WTC11 (cell line): Measurements from ENCODE around the gene GPR137B.

ENCODE experiments used
- FOXJ3 ChIP-seq: sonication (generic); formaldehyde crosslinking; IDR thresholded peaks from 2 replicates; pipeline ENCODE4 v1.9.0; 2021; ENCODE audit warnings: missing genetic modification reagents, mild to moderate bottlenecking, borderline replicate concordance
- FOXK1 ChIP-seq: sonication (generic); formaldehyde crosslinking; IDR thresholded peaks from 2 replicates; pipeline ENCODE4 v1.8.0; 2022; ENCODE audit warnings: mild to moderate bottlenecking, moderate library complexity, missing genetic modification reagents
- JUN ChIP-seq: sonication (generic); formaldehyde crosslinking; IDR thresholded peaks from 2 replicates; pipeline ENCODE4 v1.8.0; 2023; ENCODE audit warnings: mild to moderate bottlenecking, missing genetic modification reagents
- RELA ChIP-seq: sonication (generic); formaldehyde crosslinking; IDR thresholded peaks from 2 replicates; pipeline ENCODE4 v1.8.1; 2022; ENCODE audit warnings: missing genetic modification reagents, mild to moderate bottlenecking, borderline replicate concordance
- SP1 ChIP-seq: sonication (generic); formaldehyde crosslinking; conservative IDR thresholded peaks from 2 replicates; pipeline ENCODE4 v1.8.1; 2022; ENCODE audit warnings: missing genetic modification reagents
- ZNF263 ChIP-seq: sonication (generic); formaldehyde crosslinking; IDR thresholded peaks from 2 replicates; pipeline ENCODE4 v1.8.1; 2022; ENCODE audit warnings: low read depth, mild to moderate bottlenecking, moderate library complexity, missing genetic modification reagents
- TF ChIP-seq, protein P1 (sequence below): fragments of 200-600 bp; IDR thresholded peaks from 2 replicates; pipeline ENCODE4 v1.8.0; 2022; ENCODE audit warnings: antibody characterized with exemption
- TF ChIP-seq, protein P2 (sequence below): sonication (generic); formaldehyde crosslinking; IDR thresholded peaks from 2 replicates; pipeline ENCODE4 v1.8.0; 2022; ENCODE audit warnings: mild to moderate bottlenecking, missing genetic modification reagents
- TF ChIP-seq, protein P3 (sequence below): sonication (generic); formaldehyde crosslinking; IDR thresholded peaks from 2 replicates; pipeline ENCODE4 v1.8.1; 2023; ENCODE audit warnings: mild to moderate bottlenecking, missing genetic modification reagents
- TF ChIP-seq, protein P4 (sequence below): sonication (generic); formaldehyde crosslinking; IDR thresholded peaks from 2 replicates; pipeline ENCODE4 v1.8.0; 2022; ENCODE audit warnings: mild to moderate bottlenecking, missing genetic modification reagents
- TF ChIP-seq, protein P5 (sequence below): sonication (generic); formaldehyde crosslinking; conservative IDR thresholded peaks from 2 replicates; pipeline ENCODE4 v1.8.1; 2022; ENCODE audit warnings: mild to moderate bottlenecking, missing genetic modification reagents

DNA sequence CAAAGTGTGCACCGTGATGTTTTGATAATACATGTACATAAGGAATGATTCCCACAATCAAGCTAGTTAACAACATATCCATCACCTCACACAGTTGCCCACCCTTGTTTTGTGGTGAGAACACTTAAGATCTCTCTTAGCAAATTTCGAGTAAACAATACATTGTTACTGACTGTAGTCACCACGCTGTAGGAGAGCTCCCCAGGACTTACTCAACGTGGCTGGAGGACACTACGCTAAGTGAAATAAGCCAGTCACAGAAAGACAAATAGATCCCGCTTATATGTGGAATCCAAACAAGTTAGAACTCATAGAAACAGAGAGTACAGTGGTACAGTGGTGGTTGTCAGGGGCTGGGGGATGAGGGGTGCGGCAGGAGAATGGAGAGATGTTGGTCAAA is 24.8 kb downstream of the GPR137B start:
- TF ChIP-seq RELA (no peak), FOXJ3 (CRISPR knock-in tag) (no peak), SP1 (no peak), FOXK1 (CRISPR knock-in tag) (no peak), ZNF263 (CRISPR knock-in tag) (no peak), JUN (no peak)
- TF ChIP-seq, protein P1, sequence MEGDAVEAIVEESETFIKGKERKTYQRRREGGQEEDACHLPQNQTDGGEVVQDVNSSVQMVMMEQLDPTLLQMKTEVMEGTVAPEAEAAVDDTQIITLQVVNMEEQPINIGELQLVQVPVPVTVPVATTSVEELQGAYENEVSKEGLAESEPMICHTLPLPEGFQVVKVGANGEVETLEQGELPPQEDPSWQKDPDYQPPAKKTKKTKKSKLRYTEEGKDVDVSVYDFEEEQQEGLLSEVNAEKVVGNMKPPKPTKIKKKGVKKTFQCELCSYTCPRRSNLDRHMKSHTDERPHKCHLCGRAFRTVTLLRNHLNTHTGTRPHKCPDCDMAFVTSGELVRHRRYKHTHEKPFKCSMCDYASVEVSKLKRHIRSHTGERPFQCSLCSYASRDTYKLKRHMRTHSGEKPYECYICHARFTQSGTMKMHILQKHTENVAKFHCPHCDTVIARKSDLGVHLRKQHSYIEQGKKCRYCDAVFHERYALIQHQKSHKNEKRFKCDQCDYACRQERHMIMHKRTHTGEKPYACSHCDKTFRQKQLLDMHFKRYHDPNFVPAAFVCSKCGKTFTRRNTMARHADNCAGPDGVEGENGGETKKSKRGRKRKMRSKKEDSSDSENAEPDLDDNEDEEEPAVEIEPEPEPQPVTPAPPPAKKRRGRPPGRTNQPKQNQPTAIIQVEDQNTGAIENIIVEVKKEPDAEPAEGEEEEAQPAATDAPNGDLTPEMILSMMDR = no peak
- TF ChIP-seq, protein P2, sequence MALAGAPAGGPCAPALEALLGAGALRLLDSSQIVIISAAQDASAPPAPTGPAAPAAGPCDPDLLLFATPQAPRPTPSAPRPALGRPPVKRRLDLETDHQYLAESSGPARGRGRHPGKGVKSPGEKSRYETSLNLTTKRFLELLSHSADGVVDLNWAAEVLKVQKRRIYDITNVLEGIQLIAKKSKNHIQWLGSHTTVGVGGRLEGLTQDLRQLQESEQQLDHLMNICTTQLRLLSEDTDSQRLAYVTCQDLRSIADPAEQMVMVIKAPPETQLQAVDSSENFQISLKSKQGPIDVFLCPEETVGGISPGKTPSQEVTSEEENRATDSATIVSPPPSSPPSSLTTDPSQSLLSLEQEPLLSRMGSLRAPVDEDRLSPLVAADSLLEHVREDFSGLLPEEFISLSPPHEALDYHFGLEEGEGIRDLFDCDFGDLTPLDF (CRISPR knock-in tag) = no peak
- TF ChIP-seq, protein P3, sequence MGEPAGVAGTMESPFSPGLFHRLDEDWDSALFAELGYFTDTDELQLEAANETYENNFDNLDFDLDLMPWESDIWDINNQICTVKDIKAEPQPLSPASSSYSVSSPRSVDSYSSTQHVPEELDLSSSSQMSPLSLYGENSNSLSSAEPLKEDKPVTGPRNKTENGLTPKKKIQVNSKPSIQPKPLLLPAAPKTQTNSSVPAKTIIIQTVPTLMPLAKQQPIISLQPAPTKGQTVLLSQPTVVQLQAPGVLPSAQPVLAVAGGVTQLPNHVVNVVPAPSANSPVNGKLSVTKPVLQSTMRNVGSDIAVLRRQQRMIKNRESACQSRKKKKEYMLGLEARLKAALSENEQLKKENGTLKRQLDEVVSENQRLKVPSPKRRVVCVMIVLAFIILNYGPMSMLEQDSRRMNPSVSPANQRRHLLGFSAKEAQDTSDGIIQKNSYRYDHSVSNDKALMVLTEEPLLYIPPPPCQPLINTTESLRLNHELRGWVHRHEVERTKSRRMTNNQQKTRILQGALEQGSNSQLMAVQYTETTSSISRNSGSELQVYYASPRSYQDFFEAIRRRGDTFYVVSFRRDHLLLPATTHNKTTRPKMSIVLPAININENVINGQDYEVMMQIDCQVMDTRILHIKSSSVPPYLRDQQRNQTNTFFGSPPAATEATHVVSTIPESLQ (CRISPR knock-in tag) = no peak
- TF ChIP-seq, protein P4, sequence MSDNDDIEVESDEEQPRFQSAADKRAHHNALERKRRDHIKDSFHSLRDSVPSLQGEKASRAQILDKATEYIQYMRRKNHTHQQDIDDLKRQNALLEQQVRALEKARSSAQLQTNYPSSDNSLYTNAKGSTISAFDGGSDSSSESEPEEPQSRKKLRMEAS = no peak
- TF ChIP-seq, protein P5, sequence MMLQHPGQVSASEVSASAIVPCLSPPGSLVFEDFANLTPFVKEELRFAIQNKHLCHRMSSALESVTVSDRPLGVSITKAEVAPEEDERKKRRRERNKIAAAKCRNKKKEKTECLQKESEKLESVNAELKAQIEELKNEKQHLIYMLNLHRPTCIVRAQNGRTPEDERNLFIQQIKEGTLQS (CRISPR knock-in tag) = no peak
